Right cardiac atrium (tissue), 5 donors: Measurements from ENCODE around the gene SLC25A22. TPM values are rescaled to one million over a fixed set of nuclear protein-coding genes. Genes with fewer than 3 reads are reported as not detected.

Source experiments
- ATAC-seq, 2 donors: fragments of 200-7000 bp; cut with Tn5 transposase; one replicate each; pipeline versions ENCODE4 v1.8.0 to v1.9.1; 2020; ENCODE audit warnings: moderate library complexity in 2 of 2, mild to moderate bottlenecking in 1 of 2
- DNase-seq, 3 donors: peaks; one replicate each; pipeline ENCODE4 v3.0.0-alpha.2; 2020
- H3K27ac ChIP-seq: one replicate; pipeline ENCODE4 v1.5.1; 2013; ENCODE audit warnings: mild to moderate bottlenecking, low read length, control low read depth, moderate library complexity
- H3K27me3 ChIP-seq: one replicate; pipeline ENCODE4 v1.6.1; 2013; ENCODE audit not compliant: control insufficient read depth, insufficient read depth
- H3K4me1 ChIP-seq: one replicate; pipeline ENCODE4 v1.6.1; 2013; ENCODE audit warnings: low read length; ENCODE audit not compliant: control insufficient read depth, insufficient read depth
- H3K4me3 ChIP-seq: one replicate; pipeline ENCODE4 v1.5.1; 2013; ENCODE audit warnings: low read length, control low read depth
- H3K9me3 ChIP-seq: one replicate; pipeline ENCODE4 v1.6.1; 2013; ENCODE audit warnings: low read length; ENCODE audit not compliant: control insufficient read depth
- WGBS: extraction: QIAGEN DNeasy Blood & Tissue Kit; methylation state at CpG from one replicate; pipeline ENCODE4 v1.1.7; 2013; 5-methylcytosine and 5-hydroxymethylcytosine counted together
- intact Hi-C, 4 donors: fragments of 100-400 bp; cut with DNase I; formaldehyde crosslinking; loops; one replicate each; pipeline versions ENCODE4 v1.11.0 to v1.14.0; 2022 to 2023
- polyA plus RNA-seq: library from polyadenylated mRNA; stranded (reverse); fragments of 200-250 nt; gene quantifications from one replicate; pipeline ENCODE4 v1.2.3, GENCODE V29; 2013
- total RNA-seq, 4 donors: library from RNA; stranded (reverse); fragmentation: NEBNext Ultra II Directional; extraction: Animal tissue kit (Norgen Biotek cat#: 25700); gene quantifications; one replicate each; pipeline ENCODE4 v1.2.1, GENCODE V29; 2021
- donor health status: healthy with polysubstance abuse.
- donor health status: DM: no; HTN: yes; CAD: no.
- donor health status: DM: no; HTN: no; CAD: no.
- donor health status: DM: no; HTN: yes; CAD: no; lungs with severe emphysema.
- donor health status: DM: yes; HTN: yes; CAD: no.

The SLC25A22 gene
- total and polyA plus RNA-seq, 5 donors = 3.8 to 9.0 (median 6.1) TPM

DNA sequence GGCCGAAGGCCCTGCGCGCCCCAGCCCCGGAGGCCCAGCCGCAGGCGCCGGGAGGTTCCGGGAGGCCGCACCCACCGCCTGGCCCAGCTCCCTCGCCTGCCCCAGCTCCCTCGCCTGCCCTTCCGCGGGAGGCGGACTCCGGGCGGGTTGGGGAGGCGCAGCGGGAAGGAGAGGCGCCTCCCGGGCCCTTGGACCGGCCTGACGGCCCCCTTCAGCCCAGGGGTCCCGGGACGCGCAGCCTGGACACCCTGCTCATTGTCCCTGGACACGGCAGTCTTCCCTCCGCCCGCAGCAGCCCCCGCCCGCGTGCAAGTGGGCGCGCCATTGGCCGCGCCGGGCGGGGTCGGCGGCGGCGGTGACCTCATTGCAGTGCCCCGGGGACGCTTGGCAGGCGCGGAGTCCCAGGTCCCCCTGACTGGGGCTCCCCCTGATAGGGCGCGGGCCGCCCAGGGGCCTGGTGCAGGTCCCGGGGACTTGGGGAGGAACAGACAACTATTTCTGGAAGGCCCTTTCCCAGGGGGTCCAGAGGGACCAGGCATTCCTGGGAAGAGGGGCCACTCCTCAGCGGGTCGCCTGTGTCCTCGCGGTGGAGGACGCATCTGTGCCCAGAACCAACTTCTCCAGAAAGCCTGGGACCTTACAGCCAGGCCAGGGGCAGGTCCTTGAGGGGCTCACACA is 35.2 kb upstream of the SLC25A22 start:
- WGBS = under 1% methylated on average over 53 of the region's 55 CpGs
- no peaks in the 10 kb centered on the region for H3K27me3 ChIP-seq
- DNase-seq = peak; percentile 81 to 89 (median 87)

DNA sequence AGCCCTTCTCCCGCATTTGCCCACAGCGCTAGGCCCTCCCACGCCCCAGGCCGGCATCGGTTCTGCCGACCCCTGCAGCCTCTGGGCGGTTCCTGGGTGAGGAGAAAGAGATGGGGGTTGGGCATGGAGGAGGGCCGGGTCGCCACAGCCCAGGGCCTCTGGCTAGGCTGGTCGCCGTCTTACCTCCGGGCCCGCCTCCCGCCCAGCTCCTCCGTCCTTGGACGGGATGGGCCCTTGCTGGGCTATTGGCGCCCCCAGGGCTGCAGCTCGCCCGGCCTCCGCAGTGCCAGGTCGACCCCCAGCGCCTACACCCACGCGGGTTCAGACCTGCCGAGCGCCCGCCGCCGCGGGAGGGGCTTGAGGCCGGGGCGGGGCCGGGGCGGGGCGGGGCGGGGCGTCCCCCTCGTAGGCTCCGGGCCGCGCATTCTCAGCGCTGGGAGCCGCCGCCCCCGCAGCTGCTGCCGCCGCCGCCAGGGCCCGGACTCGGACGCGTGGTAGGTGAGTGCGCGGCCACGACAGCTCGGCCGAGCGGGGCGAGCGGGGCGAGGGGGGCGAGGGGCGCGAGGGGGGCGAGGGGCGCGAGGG is 34.5 kb upstream of the SLC25A22 start, which contains the start of gene CD151:
Gene CD151, plus strand, starts transcription at position 424 of the 585 bp plus-strand sequence. CDS start 3,118 bp downstream, outside the sequence.
- 1% methylated on average over 67 of the region's 67 CpGs for WGBS
- Histone ChIP-seq H3K27ac (peak within 1 kb of the TSS; percentile 93), H3K27me3 (no peaks in the 10 kb centered on the region), H3K4me3 (peak within 1 kb of the TSS; percentile 71), H3K9me3 (no peaks in the 10 kb centered on the region), H3K4me1 (peaks cover 9% of the 10 kb centered on the region)
- peak; percentile 16 to 32 for ATAC-seq
- intact Hi-C loops = no loop called here
- peak in 2 of 3 donors; percentile 83 to 86 for DNase-seq

More for the DNA sequence above, 35.2 kb upstream of the SLC25A22 start:
- Histone ChIP-seq H3K9me3 (no peaks in the 10 kb centered on the region), H3K4me3 (peak overlapping the region; percentile 71), H3K4me1 (peaks cover 9% of the 10 kb centered on the region), H3K27ac (peak overlapping the region; percentile 93)
- intact Hi-C loops = no loop called here
- peak; percentile 17 to 33 for ATAC-seq

DNA sequence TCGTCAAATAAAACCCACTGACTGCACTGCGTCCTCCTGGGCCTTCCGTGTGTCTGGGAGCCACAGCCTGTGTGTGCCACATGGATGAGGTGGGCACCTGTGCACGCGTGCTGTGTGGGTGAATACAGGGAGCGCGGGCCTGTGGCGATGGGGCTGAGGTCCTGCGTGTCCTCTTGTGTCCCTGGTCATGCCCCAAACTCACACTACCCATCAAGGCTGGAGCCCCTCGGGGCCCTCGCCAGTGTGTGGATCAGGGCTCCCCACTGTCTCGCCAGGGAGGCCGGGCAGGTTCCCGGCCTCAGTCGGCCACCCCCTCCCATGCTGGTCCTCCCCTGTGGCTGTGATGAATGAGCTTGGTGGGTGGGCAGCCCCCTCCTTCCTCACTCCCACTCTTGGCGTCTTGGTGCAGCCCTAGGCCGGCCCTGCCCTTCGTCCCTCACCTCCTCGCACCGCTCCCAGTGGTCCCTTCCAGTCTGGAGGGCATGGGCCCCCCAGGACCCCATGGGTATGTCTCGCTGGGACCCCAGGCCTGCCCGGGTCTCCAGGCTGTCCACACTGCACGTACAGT is 34.0 kb upstream of the SLC25A22 start:
- peaks cover 9% of the 10 kb centered on the region for H3K4me1 ChIP-seq
- H3K27me3 ChIP-seq = no peaks in the 10 kb centered on the region
- no peaks in the 10 kb centered on the region for H3K9me3 ChIP-seq
- ATAC-seq = no peak
- peak overlapping the region; percentile 37 for H3K27ac ChIP-seq
- 70% methylated on average over 23 of the region's 23 CpGs for WGBS
- intact Hi-C loops = no loop called here
- H3K4me3 ChIP-seq = peak overlapping the region; percentile 71
- DNase-seq = peak in 2 of 3 donors; percentile 60 to 69

DNA sequence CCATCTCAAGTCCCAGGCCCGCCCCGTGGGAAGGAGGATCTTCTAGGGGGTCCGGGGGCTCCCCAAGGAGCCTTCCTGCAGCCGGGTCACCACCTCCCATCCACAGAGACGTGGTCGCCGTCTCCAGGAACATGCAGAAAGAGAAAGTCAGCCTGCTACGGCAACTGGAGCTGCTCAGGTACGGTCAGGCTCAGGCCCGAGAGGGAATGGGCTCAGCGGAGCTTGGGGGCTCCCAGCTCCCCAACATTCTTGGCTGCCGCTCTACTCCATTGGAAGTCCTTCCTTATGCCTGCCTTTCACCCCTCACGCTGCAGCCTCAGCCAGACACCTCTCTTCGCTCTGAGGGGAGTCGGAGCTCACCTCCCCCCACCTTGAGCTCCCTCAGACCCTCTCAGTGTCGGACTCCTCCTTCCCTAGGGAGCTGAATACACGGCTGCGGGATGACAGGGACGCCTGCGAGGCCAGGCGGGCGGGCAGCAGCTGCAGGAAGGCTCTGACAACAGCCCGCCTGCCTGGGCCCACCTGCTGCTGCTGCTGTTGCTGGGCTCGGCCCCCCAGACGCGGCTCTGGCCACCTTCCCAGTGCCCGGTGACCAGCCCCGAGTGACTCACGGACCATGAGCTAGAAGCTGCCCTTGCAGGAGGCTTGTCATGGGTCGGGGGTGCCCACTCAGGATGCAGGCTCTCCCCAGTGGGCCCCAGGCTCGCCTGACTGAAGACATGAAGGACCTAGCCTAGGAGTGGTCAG is 33.2 kb upstream of the SLC25A22 start:
- H3K27me3 ChIP-seq = no peaks in the 10 kb centered on the region
- H3K4me1 ChIP-seq = peaks cover 9% of the 10 kb centered on the region
- H3K27ac ChIP-seq = no peak overlapping the region
- no peaks in the 10 kb centered on the region for H3K9me3 ChIP-seq
- peak in 2 of 3 donors; percentile 69 to 72 for DNase-seq
- whole genome bisulfite sequencing = 67% methylated on average over 31 of the region's 31 CpGs
- intact Hi-C loops = no loop called here
- no peak overlapping the region for H3K4me3 ChIP-seq
- no peak for ATAC-seq

DNA sequence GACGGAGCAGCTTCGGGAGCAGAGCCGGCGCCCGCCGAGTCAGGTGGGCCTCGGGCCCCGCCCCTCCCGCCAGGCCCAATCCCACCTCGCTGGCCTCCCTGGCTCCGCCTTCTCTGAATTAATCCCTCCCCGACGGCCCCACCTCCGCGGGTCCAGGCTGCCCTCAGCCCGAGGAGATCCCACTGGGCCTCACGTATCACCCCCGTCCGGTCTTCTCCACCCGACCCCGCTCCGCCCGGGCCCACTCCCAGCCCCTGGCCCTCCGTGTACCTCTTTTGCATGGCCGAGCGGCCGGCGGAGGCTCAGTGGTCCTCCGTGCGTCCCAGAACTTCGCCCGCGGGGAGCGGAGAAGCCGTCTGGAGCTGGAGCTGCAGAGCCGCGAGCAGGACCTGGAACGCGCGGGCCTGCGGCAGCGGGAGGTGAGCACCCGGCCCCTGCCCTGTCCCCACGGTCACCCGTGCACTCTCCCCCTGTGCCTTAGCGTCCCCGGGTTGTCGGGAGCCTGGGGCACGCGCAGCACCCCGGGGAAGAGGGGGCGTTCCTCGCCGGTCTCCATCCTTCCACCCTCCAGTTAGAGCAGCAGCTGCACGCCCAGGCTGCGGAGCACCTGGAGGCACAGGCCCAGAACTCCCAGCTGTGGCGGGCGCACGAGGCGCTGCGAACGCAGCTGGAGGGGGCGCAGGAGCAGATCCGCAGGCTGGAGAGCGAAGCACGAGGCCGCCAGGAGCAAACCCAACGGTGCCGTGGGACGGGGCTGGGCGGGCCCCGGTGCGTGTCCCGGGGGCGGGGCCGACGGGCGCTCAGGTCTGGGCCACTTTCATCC is 32.4 kb upstream of the SLC25A22 start:
- peak; percentile 81 to 93 (median 92) for DNase-seq
- Histone ChIP-seq H3K9me3 (no peaks in the 10 kb centered on the region), H3K4me3 (peak overlapping the region; percentile 29), H3K27ac (no peak overlapping the region), H3K4me1 (peaks cover 9% of the 10 kb centered on the region), H3K27me3 (no peaks in the 10 kb centered on the region)
- ATAC-seq = peak; percentile 56 to 62
- intact Hi-C loops = no loop called here
- 8% methylated on average over 78 of the region's 78 CpGs for WGBS

DNA sequence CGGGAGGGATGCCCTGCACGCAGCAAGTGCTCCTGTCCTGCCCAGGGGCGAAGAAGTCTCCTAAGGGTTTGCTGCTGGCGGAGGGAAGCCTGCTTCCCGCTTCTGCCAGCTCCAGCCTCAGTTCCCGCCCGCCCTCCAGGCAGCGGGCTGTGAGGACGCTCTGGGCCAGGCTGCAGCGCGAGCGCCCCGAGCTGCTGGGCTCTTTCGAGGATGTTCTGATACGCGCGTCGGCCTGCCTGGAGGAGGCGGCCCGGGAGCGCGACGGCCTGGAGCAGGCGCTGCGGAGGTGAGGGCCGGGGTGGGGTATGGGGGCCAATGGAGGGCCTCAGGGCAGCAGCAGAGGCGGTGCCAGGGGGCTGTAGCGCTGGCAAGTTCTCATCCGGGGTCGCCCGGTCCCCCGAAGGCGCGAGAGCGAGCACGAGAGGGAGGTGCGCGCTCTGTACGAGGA is 31.8 kb upstream of the SLC25A22 start:
- 4% methylated on average over 39 of the region's 39 CpGs for WGBS
- ATAC-seq = no peak
- Histone ChIP-seq H3K9me3 (no peaks in the 10 kb centered on the region), H3K4me1 (peaks cover 9% of the 10 kb centered on the region), H3K27ac (peak overlapping the region; percentile 10), H3K27me3 (no peaks in the 10 kb centered on the region), H3K4me3 (peak overlapping the region; percentile 29)
- intact Hi-C loops = no loop called here
- no peak for DNase-seq

DNA sequence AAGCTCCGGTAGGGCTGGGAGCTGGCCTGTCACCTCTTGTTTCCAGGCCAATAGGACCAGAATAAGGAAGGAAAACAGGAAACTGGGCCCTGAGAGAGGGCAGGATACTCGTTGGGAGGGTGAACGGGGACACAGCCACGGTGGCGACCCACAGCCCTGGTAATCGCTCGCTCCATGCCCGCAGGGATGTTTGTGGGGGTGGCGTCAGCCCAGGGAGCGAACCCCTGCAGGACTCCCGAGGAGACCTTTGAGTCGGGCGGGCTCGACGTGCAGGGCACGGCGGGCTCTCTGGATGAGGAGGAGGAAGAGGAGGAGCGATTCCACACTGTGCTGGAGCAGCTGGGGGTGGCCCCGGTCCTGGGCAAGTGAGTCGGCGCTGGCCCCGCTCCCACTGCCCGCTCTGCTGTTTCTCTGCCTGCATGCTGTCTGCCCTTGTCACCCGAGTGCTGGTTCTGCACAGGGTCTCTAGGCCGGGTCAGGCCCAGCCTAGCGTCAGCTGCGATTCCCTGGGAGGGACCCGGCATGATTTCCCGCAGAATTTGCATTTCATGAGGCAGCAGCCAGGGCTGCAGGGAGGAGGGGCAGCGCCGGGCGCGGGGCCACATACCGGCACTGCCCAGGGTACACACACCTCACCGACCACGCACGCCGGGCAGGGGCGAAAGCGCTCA is 31.2 kb upstream of the SLC25A22 start:
- ATAC-seq = peak; percentile 11 to 37
- peak in 2 of 3 donors; percentile 83 to 85 for DNase-seq
- H3K4me1 ChIP-seq = peaks cover 7% of the 10 kb centered on the region
- intact Hi-C loops = no loop called here
- no peaks in the 10 kb centered on the region for H3K27me3 ChIP-seq
- H3K4me3 ChIP-seq = peak overlapping the region; percentile 29
- 18% methylated on average over 40 of the region's 40 CpGs for WGBS
- peak overlapping the region; percentile 10 for H3K27ac ChIP-seq
- no peaks in the 10 kb centered on the region for H3K9me3 ChIP-seq

DNA sequence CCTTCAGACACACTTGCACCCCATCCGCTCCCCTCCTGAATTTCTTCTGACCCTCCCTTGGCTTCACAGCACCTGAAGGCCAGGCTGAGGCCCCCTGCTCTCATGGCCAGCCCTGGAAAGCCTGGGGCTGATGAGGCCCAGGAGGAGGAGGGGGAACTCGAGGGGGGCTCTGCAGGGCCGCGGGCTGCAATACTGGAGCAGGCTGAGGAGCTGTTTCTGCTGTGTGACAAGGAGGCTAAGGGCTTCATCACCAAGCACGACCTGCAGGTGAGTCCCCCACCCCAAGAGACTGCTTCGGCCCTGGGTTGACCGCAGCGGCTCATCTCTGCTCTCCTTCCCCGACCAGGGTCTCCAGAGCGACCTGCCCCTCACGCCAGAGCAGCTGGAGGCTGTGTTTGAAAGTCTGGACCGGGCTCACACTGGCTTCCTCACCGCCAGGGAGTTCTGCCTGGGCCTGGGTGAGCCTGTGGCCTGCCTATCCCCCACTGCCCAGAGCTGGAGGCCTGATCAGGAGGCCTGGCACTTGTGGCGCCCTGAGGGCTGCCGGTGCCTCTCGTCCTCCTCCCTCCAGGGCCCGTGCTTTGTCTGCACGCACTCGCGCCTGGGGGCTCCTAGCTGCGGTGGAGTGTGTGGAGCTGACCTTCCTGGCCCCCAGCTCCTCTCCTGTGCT is 30.6 kb upstream of the SLC25A22 start:
- Histone ChIP-seq H3K27me3 (no peaks in the 10 kb centered on the region), H3K27ac (peak overlapping the region; percentile 37), H3K9me3 (no peaks in the 10 kb centered on the region), H3K4me1 (peaks cover 7% of the 10 kb centered on the region), H3K4me3 (no peak overlapping the region)
- intact Hi-C loops = no loop called here
- DNase-seq (peak in 2 of 3 donors; percentile 61 to 81), ATAC-seq (no peak)
- WGBS = 47% methylated on average over 21 of the region's 21 CpGs

DNA sequence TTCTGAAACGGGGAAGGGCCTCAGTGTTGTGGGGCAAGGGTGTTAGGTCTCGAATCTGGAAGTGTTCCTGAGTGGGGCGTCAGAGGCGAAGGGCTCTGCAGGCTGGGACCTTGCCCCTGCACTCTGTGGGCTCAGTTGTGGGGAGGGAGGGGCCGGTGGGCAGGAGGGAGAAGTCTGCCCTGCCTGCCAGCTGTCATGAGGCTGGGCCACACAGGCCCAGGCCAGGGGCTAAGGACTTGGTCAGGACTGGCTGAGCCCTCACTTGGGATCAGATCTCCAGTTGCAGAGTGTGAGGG is 29.8 kb upstream of the SLC25A22 start, which contains the start of gene CRACR2B:
Gene CRACR2B, plus strand, starts transcription at position 23 of the 296 bp plus-strand sequence. CDS start 689 bp downstream, outside the sequence.
- Histone ChIP-seq H3K4me1 (peaks cover 7% of the 10 kb centered on the region), H3K9me3 (no peaks in the 10 kb centered on the region), H3K27me3 (no peaks in the 10 kb centered on the region), H3K4me3 (peak within 1 kb of the TSS; percentile 33), H3K27ac (peak within 1 kb of the TSS; percentile 38)
- ATAC-seq (no peak), DNase-seq (peak in 1 of 3 donors; percentile 60)
- intact Hi-C loops = no loop called here
- WGBS = 52% methylated on average over 5 of the region's 5 CpGs
